Stimulated activated CD8-positive, alpha-beta memory T cell treated with anti-CD3 and anti-CD28 coated beads, Interleukin-7, amount 100 ng/mL, for 24 hours (primary cell): ENCODE data around the gene LCE1E.

Experiments
- DNase-seq: peaks from one replicate; pipeline ENCODE4 v3.0.0-alpha.2; 2020; ENCODE audit warnings: low read depth

LCE1E gene

GRCh38 chr1:152786077-152786476 lies at the start of gene LCE1E:
TSS of gene LCE1E (plus strand) at chr1:152786257. CDS start at chr1:152787300, 1,043 bp downstream.
- no peak for DNase-seq

GRCh38 chr1:152737997-152738396 lies 48.1 kb upstream of the LCE1E start:
- no peak for DNase-seq

- DNase-seq: no peak
Measured at GRCh38 chr1:152739841-152740240, 46.2 kb upstream of the LCE1E start.

- no peak for DNase-seq
Measured at GRCh38 chr1:152741656-152742055, 44.4 kb upstream of the LCE1E start.

- no peak for DNase-seq
Measured at GRCh38 chr1:152743371-152744145, 42.5 kb upstream of the LCE1E start.

- no peak for DNase-seq
Measured at GRCh38 chr1:152745289-152745704, 40.8 kb upstream of the LCE1E start.

GRCh38 chr1:152745765-152746444 lies 40.2 kb upstream of the LCE1E start:
- no peak for DNase-seq

- DNase-seq: no peak
Measured at GRCh38 chr1:152747831-152748230, 38.2 kb upstream of the LCE1E start.

- DNase-seq: no peak
Measured at GRCh38 chr1:152752225-152752624, 33.8 kb upstream of the LCE1E start.

- DNase-seq: no peak
Measured at GRCh38 chr1:152753586-152753985, 32.5 kb upstream of the LCE1E start.

GRCh38 chr1:152756872-152757271 lies 29.2 kb upstream of the LCE1E start:
- no peak for DNase-seq

GRCh38 chr1:152757747-152758146 lies 28.3 kb upstream of the LCE1E start, which contains the start of gene KPRP:
TSS of gene KPRP (plus strand) at chr1:152758025. CDS start at chr1:152759589, 1,564 bp downstream.
- no peak for DNase-seq

- DNase-seq: no peak
Measured at GRCh38 chr1:152758636-152759035, 27.4 kb upstream of the LCE1E start.

- DNase-seq: no peak
Measured at GRCh38 chr1:152759453-152760173, 26.4 kb upstream of the LCE1E start.

- DNase-seq: no peak
Measured at GRCh38 chr1:152760551-152761190, 25.4 kb upstream of the LCE1E start.

GRCh38 chr1:152761609-152762213 lies 24.3 kb upstream of the LCE1E start:
- no peak for DNase-seq

GRCh38 chr1:152768847-152769533 lies 17.1 kb upstream of the LCE1E start:
- no peak for DNase-seq

GRCh38 chr1:152770411-152770810 lies 15.6 kb upstream of the LCE1E start:
- DNase-seq: no peak

GRCh38 chr1:152774875-152775274 lies 11.2 kb upstream of the LCE1E start, which contains the start of gene LCE1F:
TSS of gene LCE1F (plus strand) at chr1:152775140. CDS start at chr1:152776372, 1,232 bp downstream.
- no peak for DNase-seq

GRCh38 chr1:152776361-152776760 lies 9.7 kb upstream of the LCE1E start:
- DNase-seq: no peak

GRCh38 chr1:152777510-152778137 lies 8.4 kb upstream of the LCE1E start:
- no peak for DNase-seq
